ENCODE data around the gene ZNF385C. TPM values are rescaled to one million over a fixed set of nuclear protein-coding genes. Genes with fewer than 3 reads are reported as not detected.

The ZNF385C gene
- total RNA-seq, 4 donors from 2014 or later: 0.53 to 1.3 TPM; not detected in 2

DNA sequence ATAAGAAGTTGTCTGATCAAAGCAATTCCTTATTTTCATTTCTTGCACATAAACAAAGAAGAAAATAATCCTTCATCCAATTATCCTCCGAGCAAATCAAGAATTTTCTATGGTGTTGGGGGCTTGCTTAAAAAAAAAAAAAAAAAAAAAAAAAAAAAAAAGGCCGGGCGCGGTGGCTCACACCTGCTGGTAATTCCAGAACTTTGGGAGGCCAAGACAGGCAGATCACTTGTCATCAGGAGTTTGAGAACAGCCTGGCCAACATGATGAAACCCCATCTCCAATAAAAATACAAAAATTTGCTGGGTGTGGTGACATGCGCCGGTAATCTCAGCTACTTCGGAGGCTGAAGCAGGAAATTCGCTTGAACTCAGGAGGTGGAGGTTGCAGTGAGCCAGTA, 112.4 kb downstream of the ZNF385C start:
- no peak overlapping the region for H3K27ac ChIP-seq
- H3K27me3 ChIP-seq: no peaks in the 10 kb centered on the region
- H3K9me3 ChIP-seq: no peaks in the 10 kb centered on the region
- H3K36me3 ChIP-seq: peaks cover 0 to 93% (median 0%) of the 10 kb centered on the region in 3 donors
- no peak for TF ChIP-seq POLR2A (IDR thresholded peaks at IDR 0.05)
- TF ChIP-seq CTCF (IDR thresholded peaks at IDR 0.05): no peak
- H3K4me1 ChIP-seq: peaks cover 0 to 7% (median 0%) of the 10 kb centered on the region in 4 donors
- H3K4me3 ChIP-seq: no peak overlapping the region
- DNase-seq: no peak

GRCh38 chr17:41984454-41984853, 113.8 kb downstream of the ZNF385C start:
- Histone ChIP-seq H3K27ac (peak overlapping the region in 1 of 4 donors; percentile 3), H3K36me3 (peaks cover 0 to 93% (median 0%) of the 10 kb centered on the region in 3 donors), H3K27me3 (no peaks in the 10 kb centered on the region), H3K4me3 (no peak overlapping the region), H3K4me1 (no peaks in the 10 kb centered on the region), H3K9me3 (no peaks in the 10 kb centered on the region)
- no peak for DNase-seq
- no peak for TF ChIP-seq CTCF (IDR thresholded peaks at IDR 0.05)
- TF ChIP-seq POLR2A (IDR thresholded peaks at IDR 0.05): no peak

GRCh38 chr17:41982026-41982760, 116.1 kb downstream of the ZNF385C start:
- no peak overlapping the region for H3K27ac ChIP-seq
- no peaks in the 10 kb centered on the region for H3K27me3 ChIP-seq
- H3K36me3 ChIP-seq: peaks cover 0 to 91% (median 0%) of the 10 kb centered on the region in 3 donors
- H3K9me3 ChIP-seq: no peaks in the 10 kb centered on the region
- no peak overlapping the region for H3K4me3 ChIP-seq
- TF ChIP-seq POLR2A (IDR thresholded peaks at IDR 0.05) (no peak), CTCF (IDR thresholded peaks at IDR 0.05) (no peak)
- peaks cover 0 to 10% (median 0%) of the 10 kb centered on the region in 4 donors for H3K4me1 ChIP-seq
- no peak for DNase-seq

- no peak overlapping the region for H3K4me3 ChIP-seq
- H3K36me3 ChIP-seq: peaks cover 0 to 96% (median 0%) of the 10 kb centered on the region in 3 donors
- TF ChIP-seq POLR2A (IDR thresholded peaks at IDR 0.05): no peak
- no peak for TF ChIP-seq CTCF (IDR thresholded peaks at IDR 0.05)
- H3K4me1 ChIP-seq: peaks cover 0 to 10% (median 5%) of the 10 kb centered on the region in 4 donors
- no peak for DNase-seq
- H3K9me3 ChIP-seq: no peaks in the 10 kb centered on the region
- no peak overlapping the region for H3K27ac ChIP-seq
- H3K27me3 ChIP-seq: no peaks in the 10 kb centered on the region
These were observed 120.3 kb downstream of the ZNF385C start for GRCh38 chr17:41977991-41978390.

- DNase-seq: peak in 1 of 3 donors; percentile 61
- Histone ChIP-seq H3K36me3 (peaks cover 0 to 93% (median 0%) of the 10 kb centered on the region in 3 donors), H3K9me3 (no peaks in the 10 kb centered on the region), H3K27ac (peak overlapping the region in 3 of 4 donors; percentile 42 to 61 (median 52)), H3K4me3 (no peak overlapping the region), H3K4me1 (peaks cover 0 to 10% (median 5%) of the 10 kb centered on the region in 4 donors), H3K27me3 (no peaks in the 10 kb centered on the region)
- TF ChIP-seq POLR2A (IDR thresholded peaks at IDR 0.05) (no peak), CTCF (IDR thresholded peaks at IDR 0.05) (no peak)
These were observed 122.0 kb downstream of the ZNF385C start for GRCh38 chr17:41976142-41976768.

Other genes starting within 250 kb of the ZNF385C start
- gene KLHL11, start 233.1 kb downstream of the ZNF385C start, total RNA-seq: 10 to 100 TPM in 1 of 4 donors, 1 to 10 TPM in 3; 7.4 to 10.5 (median 7.7) TPM
- 100 to 1,000 TPM in 1 of 4 donors, 10 to 100 TPM in 3; 54.5 to 108 (median 74.0) TPM for gene ACLY, start 179.5 kb downstream of the ZNF385C start, total RNA-seq
- 1 to 10 TPM in 1 of 4 donors, not detected in 3; 2.1 TPM for gene ODAD4, start 167.9 kb downstream of the ZNF385C start, total RNA-seq
- gene CNP, start 131.7 kb downstream of the ZNF385C start, total RNA-seq: 10 to 100 TPM; 24.7 to 76.7 (median 43.4) TPM
- gene DNAJC7, start 81.0 kb downstream of the ZNF385C start, total RNA-seq: 10 to 100 TPM; 51.0 to 80.9 (median 70.7) TPM
- gene NKIRAS2, start 78.4 kb downstream of the ZNF385C start, total RNA-seq: 10 to 100 TPM; 22.1 to 38.1 (median 31.1) TPM
- 1 to 10 TPM in 3 of 4 donors, not detected in 1; 1.6 to 8.6 (median 3.2) TPM for gene C17orf113, start 47.9 kb downstream of the ZNF385C start, total RNA-seq
- 10 to 100 TPM; 12.8 to 24.8 (median 18.4) TPM for gene DHX58, start 14.2 kb upstream of the ZNF385C start, total RNA-seq
- 100 to 1,000 TPM in 1 of 4 donors, 10 to 100 TPM in 2, 1 to 10 TPM in 1; 9.8 to 172 (median 38.4) TPM for gene KAT2A, start 22.9 kb upstream of the ZNF385C start, total RNA-seq
- not detected for gene HSPB9, start 24.3 kb upstream of the ZNF385C start, total RNA-seq
- 100 to 1,000 TPM in 2 of 4 donors, 10 to 100 TPM in 2; 80.9 to 153 (median 116) TPM for gene RAB5C, start 56.5 kb upstream of the ZNF385C start, total RNA-seq
- under 1 TPM in 2 of 4 donors, not detected in 2; 0.47 to 0.80 TPM for gene KCNH4, start 82.7 kb upstream of the ZNF385C start, total RNA-seq
- not detected for gene HCRT, start 87.0 kb upstream of the ZNF385C start, total RNA-seq
- 10 to 100 TPM; 13.2 to 71.4 (median 44.3) TPM for gene GHDC, start 96.0 kb upstream of the ZNF385C start, total RNA-seq
- gene STAT5B, start 177.9 kb upstream of the ZNF385C start, total RNA-seq: 100 to 1,000 TPM in 1 of 4 donors, 10 to 100 TPM in 3; 36.3 to 128 (median 68.1) TPM
- gene STAT5A, start 190.0 kb upstream of the ZNF385C start, total RNA-seq: 10 to 100 TPM; 11.2 to 80.0 (median 34.5) TPM